WTC11 (cell line): ENCODE results near the gene ANO9. TPM values are rescaled to one million over a fixed set of nuclear protein-coding genes. Genes with fewer than 3 reads are reported as not detected.

Source experiments
- ATAC-seq: fragments of 200-7000 bp; cut with Tn5 transposase; 2 replicates; pipeline ENCODE4 v1.10.0; 2021; ENCODE audit warnings: mild to moderate bottlenecking, moderate library complexity
- CTCF ChIA-PET: fragments of 300-600 bp; sonication (Branson Sonifier 250); formaldehyde crosslinking; loops from one replicate; lab custom pipeline; 2021; ENCODE audit warnings: antibody characterized with exemption; lab: Charles Lee
- POLR2A ChIA-PET: fragments of 350-600 bp; sonication (Branson Sonifier 250); formaldehyde crosslinking; loops from one replicate; lab custom pipeline; 2021; ENCODE audit warnings: antibody characterized with exemption; lab: Charles Lee
- DNase-seq: peaks from one replicate; pipeline ENCODE4 v3.0.0; 2021; ENCODE audit warnings: low spot score
- H3K27ac Mint-ChIP-seq: 2 replicates; pipeline ENCODE4 v1.8.0; 2021; ENCODE audit warnings: mixed read lengths
- H3K27me3 Mint-ChIP-seq: 2 replicates; pipeline ENCODE4 v1.8.0; 2021; ENCODE audit warnings: low read depth, mild to moderate bottlenecking, moderate library complexity, mixed read lengths
- H3K36me3 Mint-ChIP-seq: 2 replicates; pipeline ENCODE4 v1.8.0; 2021; ENCODE audit warnings: mixed read lengths
- H3K4me1 Mint-ChIP-seq: 2 replicates; pipeline ENCODE4 v1.8.0; 2022; ENCODE audit warnings: mixed read lengths
- H3K4me3 Mint-ChIP-seq: 2 replicates; pipeline ENCODE4 v1.8.0; 2021; ENCODE audit warnings: mild to moderate bottlenecking, moderate library complexity, mixed read lengths
- H3K9me3 Mint-ChIP-seq: 2 replicates; pipeline ENCODE4 v1.8.0; 2021; ENCODE audit warnings: mixed read lengths
- FOXJ3 ChIP-seq: sonication (generic); formaldehyde crosslinking; IDR thresholded peaks from 2 replicates; pipeline ENCODE4 v1.9.0; 2021; ENCODE audit warnings: missing genetic modification reagents, mild to moderate bottlenecking, borderline replicate concordance
- FOXK1 ChIP-seq: sonication (generic); formaldehyde crosslinking; IDR thresholded peaks from 2 replicates; pipeline ENCODE4 v1.8.0; 2022; ENCODE audit warnings: mild to moderate bottlenecking, moderate library complexity, missing genetic modification reagents
- GABPB1 ChIP-seq: sonication (generic); formaldehyde crosslinking; IDR thresholded peaks from 2 replicates; pipeline ENCODE4 v1.8.1; 2023; ENCODE audit warnings: mild to moderate bottlenecking, missing genetic modification reagents
- GRHL2 ChIP-seq: fragments of 250-450 bp; sonication (Bioruptor Pico); IDR thresholded peaks from 2 replicates; pipeline ENCODE4 v1.8.0; 2022; ENCODE audit warnings: mild to moderate bottlenecking, moderate library complexity; ENCODE audit not compliant: insufficient replicate concordance, severe bottlenecking
- IRF2 ChIP-seq: sonication (generic); formaldehyde crosslinking; IDR thresholded peaks from 2 replicates; pipeline ENCODE4 v1.8.0; 2022; ENCODE audit warnings: low read depth, missing genetic modification reagents, borderline replicate concordance
- NFE2L1 ChIP-seq: sonication (generic); formaldehyde crosslinking; IDR thresholded peaks from 2 replicates; pipeline ENCODE4 v1.8.1; 2023; ENCODE audit warnings: missing genetic modification reagents
- RELA ChIP-seq: sonication (generic); formaldehyde crosslinking; IDR thresholded peaks from 2 replicates; pipeline ENCODE4 v1.8.1; 2022; ENCODE audit warnings: missing genetic modification reagents, mild to moderate bottlenecking, borderline replicate concordance
- SMAD4 ChIP-seq: sonication (generic); formaldehyde crosslinking; IDR thresholded peaks from 2 replicates; pipeline ENCODE4 v1.8.0; 2022; ENCODE audit warnings: mild to moderate bottlenecking, missing genetic modification reagents
- SP1 ChIP-seq: sonication (generic); formaldehyde crosslinking; conservative IDR thresholded peaks from 2 replicates; pipeline ENCODE4 v1.8.1; 2022; ENCODE audit warnings: missing genetic modification reagents
- TCF7 ChIP-seq: sonication (generic); formaldehyde crosslinking; IDR thresholded peaks from 2 replicates; pipeline ENCODE4 v1.8.0; 2022; ENCODE audit warnings: mild to moderate bottlenecking, low read depth, missing genetic modification reagents, moderate library complexity
- ZNF232 ChIP-seq: sonication (generic); formaldehyde crosslinking; IDR thresholded peaks from 2 replicates; pipeline ENCODE4 v1.8.0; 2022; ENCODE audit warnings: mild to moderate bottlenecking, missing genetic modification reagents
- ZNF263 ChIP-seq: sonication (generic); formaldehyde crosslinking; IDR thresholded peaks from 2 replicates; pipeline ENCODE4 v1.8.1; 2022; ENCODE audit warnings: low read depth, mild to moderate bottlenecking, moderate library complexity, missing genetic modification reagents
- total RNA-seq: library from RNA; stranded (reverse); gene quantifications from 3 replicates; pipeline ENCODE4 v1.2.3, GENCODE V29; 2021
- TF ChIP-seq, protein P1 (sequence below): sonication (generic); formaldehyde crosslinking; IDR thresholded peaks from 2 replicates; pipeline ENCODE4 v1.8.0; 2022; ENCODE audit warnings: mild to moderate bottlenecking, missing genetic modification reagents
- TF ChIP-seq, protein P2 (sequence below): sonication (generic); formaldehyde crosslinking; conservative IDR thresholded peaks from 2 replicates; pipeline ENCODE4 v1.8.1; 2023; ENCODE audit warnings: mild to moderate bottlenecking, low read depth, missing genetic modification reagents, moderate library complexity
- TF ChIP-seq, protein P3 (sequence below): sonication (generic); formaldehyde crosslinking; IDR thresholded peaks from 2 replicates; pipeline ENCODE4 v1.8.1; 2023; ENCODE audit warnings: mild to moderate bottlenecking, missing genetic modification reagents, borderline replicate concordance
- TF ChIP-seq, protein P4 (sequence below): sonication (generic); formaldehyde crosslinking; IDR thresholded peaks from 2 replicates; pipeline ENCODE4 v1.8.0; 2023; ENCODE audit warnings: missing genetic modification reagents
- TF ChIP-seq, protein P5 (sequence below): sonication (generic); formaldehyde crosslinking; IDR thresholded peaks from 2 replicates; pipeline ENCODE4 v1.8.1; 2023; ENCODE audit warnings: mild to moderate bottlenecking, moderate library complexity, missing genetic modification reagents
- TF ChIP-seq, protein P6 (sequence below): sonication (generic); formaldehyde crosslinking; IDR thresholded peaks from 2 replicates; pipeline ENCODE4 v1.8.1; 2023; ENCODE audit warnings: mild to moderate bottlenecking, missing genetic modification reagents
- TF ChIP-seq, protein P7 (sequence below): sonication (generic); formaldehyde crosslinking; IDR thresholded peaks from 2 replicates; pipeline ENCODE4 v1.8.0; 2022; ENCODE audit warnings: mild to moderate bottlenecking, missing genetic modification reagents

ANO9 gene
- total RNA-seq, 1 experiment from 2014 or later = 13.2 TPM

DNA sequence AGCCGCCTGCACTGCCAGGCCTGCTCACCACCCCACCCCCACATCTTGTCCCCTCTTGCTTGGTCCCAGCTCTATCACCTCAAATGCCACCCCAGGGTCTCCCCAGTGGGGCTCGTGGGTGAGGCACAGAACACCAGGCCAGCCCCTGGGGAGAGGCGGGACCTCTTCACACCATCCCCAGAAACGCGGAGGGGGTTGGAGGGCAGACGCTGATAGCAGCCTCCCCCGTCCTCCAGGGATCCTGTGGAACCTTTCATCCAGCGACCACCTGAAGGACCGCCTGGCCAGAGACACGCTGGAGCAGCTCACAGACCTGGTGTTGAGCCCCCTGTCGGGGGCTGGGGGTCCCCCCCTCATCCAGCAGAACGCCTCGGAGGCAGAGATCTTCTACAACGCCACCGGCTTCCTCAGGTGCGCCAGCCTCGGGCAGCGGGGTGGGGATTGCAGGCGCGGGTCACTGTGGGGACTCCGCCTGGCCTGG is 42.0 kb downstream of the ANO9 start (continued):
- TF ChIP-seq GRHL2 (CRISPR knock-in tag) (no peak), SP1 (CRISPR knock-in tag) (no peak), NFE2L1 (CRISPR knock-in tag) (no peak), IRF2 (CRISPR knock-in tag) (no peak), ZNF232 (CRISPR knock-in tag) (no peak), TCF7 (no peak), FOXJ3 (CRISPR knock-in tag) (no peak)
- TF ChIP-seq, protein P1, sequence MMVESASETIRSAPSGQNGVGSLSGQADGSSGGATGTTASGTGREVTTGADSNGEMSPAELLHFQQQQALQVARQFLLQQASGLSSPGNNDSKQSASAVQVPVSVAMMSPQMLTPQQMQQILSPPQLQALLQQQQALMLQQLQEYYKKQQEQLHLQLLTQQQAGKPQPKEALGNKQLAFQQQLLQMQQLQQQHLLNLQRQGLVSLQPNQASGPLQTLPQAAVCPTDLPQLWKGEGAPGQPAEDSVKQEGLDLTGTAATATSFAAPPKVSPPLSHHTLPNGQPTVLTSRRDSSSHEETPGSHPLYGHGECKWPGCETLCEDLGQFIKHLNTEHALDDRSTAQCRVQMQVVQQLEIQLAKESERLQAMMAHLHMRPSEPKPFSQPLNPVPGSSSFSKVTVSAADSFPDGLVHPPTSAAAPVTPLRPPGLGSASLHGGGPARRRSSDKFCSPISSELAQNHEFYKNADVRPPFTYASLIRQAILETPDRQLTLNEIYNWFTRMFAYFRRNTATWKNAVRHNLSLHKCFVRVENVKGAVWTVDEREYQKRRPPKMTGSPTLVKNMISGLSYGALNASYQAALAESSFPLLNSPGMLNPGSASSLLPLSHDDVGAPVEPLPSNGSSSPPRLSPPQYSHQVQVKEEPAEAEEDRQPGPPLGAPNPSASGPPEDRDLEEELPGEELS = no peak
- TF ChIP-seq, protein P2, sequence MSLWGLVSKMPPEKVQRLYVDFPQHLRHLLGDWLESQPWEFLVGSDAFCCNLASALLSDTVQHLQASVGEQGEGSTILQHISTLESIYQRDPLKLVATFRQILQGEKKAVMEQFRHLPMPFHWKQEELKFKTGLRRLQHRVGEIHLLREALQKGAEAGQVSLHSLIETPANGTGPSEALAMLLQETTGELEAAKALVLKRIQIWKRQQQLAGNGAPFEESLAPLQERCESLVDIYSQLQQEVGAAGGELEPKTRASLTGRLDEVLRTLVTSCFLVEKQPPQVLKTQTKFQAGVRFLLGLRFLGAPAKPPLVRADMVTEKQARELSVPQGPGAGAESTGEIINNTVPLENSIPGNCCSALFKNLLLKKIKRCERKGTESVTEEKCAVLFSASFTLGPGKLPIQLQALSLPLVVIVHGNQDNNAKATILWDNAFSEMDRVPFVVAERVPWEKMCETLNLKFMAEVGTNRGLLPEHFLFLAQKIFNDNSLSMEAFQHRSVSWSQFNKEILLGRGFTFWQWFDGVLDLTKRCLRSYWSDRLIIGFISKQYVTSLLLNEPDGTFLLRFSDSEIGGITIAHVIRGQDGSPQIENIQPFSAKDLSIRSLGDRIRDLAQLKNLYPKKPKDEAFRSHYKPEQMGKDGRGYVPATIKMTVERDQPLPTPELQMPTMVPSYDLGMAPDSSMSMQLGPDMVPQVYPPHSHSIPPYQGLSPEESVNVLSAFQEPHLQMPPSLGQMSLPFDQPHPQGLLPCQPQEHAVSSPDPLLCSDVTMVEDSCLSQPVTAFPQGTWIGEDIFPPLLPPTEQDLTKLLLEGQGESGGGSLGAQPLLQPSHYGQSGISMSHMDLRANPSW = no peak
- TF ChIP-seq, protein P3, sequence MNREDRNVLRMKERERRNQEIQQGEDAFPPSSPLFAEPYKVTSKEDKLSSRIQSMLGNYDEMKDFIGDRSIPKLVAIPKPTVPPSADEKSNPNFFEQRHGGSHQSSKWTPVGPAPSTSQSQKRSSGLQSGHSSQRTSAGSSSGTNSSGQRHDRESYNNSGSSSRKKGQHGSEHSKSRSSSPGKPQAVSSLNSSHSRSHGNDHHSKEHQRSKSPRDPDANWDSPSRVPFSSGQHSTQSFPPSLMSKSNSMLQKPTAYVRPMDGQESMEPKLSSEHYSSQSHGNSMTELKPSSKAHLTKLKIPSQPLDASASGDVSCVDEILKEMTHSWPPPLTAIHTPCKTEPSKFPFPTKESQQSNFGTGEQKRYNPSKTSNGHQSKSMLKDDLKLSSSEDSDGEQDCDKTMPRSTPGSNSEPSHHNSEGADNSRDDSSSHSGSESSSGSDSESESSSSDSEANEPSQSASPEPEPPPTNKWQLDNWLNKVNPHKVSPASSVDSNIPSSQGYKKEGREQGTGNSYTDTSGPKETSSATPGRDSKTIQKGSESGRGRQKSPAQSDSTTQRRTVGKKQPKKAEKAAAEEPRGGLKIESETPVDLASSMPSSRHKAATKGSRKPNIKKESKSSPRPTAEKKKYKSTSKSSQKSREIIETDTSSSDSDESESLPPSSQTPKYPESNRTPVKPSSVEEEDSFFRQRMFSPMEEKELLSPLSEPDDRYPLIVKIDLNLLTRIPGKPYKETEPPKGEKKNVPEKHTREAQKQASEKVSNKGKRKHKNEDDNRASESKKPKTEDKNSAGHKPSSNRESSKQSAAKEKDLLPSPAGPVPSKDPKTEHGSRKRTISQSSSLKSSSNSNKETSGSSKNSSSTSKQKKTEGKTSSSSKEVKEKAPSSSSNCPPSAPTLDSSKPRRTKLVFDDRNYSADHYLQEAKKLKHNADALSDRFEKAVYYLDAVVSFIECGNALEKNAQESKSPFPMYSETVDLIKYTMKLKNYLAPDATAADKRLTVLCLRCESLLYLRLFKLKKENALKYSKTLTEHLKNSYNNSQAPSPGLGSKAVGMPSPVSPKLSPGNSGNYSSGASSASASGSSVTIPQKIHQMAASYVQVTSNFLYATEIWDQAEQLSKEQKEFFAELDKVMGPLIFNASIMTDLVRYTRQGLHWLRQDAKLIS = no peak
- TF ChIP-seq, protein P4, sequence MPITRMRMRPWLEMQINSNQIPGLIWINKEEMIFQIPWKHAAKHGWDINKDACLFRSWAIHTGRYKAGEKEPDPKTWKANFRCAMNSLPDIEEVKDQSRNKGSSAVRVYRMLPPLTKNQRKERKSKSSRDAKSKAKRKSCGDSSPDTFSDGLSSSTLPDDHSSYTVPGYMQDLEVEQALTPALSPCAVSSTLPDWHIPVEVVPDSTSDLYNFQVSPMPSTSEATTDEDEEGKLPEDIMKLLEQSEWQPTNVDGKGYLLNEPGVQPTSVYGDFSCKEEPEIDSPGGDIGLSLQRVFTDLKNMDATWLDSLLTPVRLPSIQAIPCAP (CRISPR knock-in tag) = no peak
- TF ChIP-seq, all 79 proteins: peak for 0

DNA sequence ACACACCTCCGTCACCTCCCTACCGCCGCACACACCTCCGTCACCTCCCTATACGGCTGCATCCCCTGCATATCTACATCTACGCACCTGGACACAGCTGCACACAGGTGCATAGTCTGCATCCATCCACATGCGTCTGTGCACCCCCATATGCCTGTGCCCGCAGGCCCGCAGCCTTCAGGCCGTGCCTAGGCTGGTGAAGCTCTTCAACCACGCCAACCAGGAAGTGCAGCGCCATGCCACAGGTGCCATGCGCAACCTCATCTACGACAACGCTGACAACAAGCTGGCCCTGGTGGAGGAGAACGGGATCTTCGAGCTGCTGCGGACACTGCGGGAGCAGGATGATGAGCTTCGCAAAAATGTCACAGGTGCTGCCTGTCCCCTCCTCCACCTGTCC is 43.0 kb downstream of the ANO9 start:
- peaks cover 2% of the 10 kb centered on the region for H3K4me1 Mint-ChIP-seq

DNA sequence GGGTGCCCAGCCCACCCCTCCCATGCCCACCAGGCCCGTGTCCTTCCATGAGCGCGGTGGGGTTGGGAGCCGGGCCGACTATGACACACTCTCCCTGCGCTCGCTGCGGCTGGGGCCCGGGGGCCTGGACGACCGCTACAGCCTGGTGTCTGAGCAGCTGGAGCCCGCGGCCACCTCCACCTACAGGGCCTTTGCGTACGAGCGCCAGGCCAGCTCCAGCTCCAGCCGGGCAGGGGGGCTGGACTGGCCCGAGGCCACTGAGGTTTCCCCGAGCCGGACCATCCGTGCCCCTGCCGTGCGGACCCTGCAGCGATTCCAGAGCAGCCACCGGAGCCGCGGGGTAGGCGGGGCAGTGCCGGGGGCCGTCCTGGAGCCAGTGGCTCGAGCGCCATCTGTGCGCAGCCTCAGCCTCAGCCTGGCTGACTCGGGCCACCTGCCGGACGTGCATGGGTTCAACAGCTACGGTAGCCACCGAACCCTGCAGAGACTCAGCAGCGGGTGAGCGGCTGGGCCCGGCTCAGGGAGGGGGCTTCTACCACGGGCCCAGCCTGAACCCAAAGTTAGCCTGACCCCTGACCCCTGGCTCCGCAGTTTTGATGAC is 44.8 kb downstream of the ANO9 start:
- ATAC-seq = no peak
- H3K4me1 Mint-ChIP-seq = peaks cover 6% of the 10 kb centered on the region
- H3K36me3 Mint-ChIP-seq = peaks cover 11% of the 10 kb centered on the region
- POLR2A ChIA-PET = interaction anchor here (1.1 kb wide), 1 partner anchor 19 kb away, joined by 3 read pairs; no protein-coding TSS in a partner anchor
- TF ChIP-seq FOXK1 (CRISPR knock-in tag) (no peak), GABPB1 (peak; percentile 22; the same call in 1 of the 2 replicates), SMAD4 (CRISPR knock-in tag) (no peak)
- TF ChIP-seq, protein P5, sequence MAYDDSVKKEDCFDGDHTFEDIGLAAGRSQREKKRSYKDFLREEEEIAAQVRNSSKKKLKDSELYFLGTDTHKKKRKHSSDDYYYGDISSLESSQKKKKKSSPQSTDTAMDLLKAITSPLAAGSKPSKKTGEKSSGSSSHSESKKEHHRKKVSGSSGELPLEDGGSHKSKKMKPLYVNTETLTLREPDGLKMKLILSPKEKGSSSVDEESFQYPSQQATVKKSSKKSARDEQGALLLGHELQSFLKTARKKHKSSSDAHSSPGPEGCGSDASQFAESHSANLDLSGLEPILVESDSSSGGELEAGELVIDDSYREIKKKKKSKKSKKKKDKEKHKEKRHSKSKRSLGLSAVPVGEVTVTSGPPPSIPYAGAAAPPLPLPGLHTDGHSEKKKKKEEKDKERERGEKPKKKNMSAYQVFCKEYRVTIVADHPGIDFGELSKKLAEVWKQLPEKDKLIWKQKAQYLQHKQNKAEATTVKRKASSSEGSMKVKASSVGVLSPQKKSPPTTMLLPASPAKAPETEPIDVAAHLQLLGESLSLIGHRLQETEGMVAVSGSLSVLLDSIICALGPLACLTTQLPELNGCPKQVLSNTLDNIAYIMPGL (CRISPR knock-in tag) = peak; percentile 1; the same call in 1 of the 2 replicates
- TF ChIP-seq, protein P6, sequence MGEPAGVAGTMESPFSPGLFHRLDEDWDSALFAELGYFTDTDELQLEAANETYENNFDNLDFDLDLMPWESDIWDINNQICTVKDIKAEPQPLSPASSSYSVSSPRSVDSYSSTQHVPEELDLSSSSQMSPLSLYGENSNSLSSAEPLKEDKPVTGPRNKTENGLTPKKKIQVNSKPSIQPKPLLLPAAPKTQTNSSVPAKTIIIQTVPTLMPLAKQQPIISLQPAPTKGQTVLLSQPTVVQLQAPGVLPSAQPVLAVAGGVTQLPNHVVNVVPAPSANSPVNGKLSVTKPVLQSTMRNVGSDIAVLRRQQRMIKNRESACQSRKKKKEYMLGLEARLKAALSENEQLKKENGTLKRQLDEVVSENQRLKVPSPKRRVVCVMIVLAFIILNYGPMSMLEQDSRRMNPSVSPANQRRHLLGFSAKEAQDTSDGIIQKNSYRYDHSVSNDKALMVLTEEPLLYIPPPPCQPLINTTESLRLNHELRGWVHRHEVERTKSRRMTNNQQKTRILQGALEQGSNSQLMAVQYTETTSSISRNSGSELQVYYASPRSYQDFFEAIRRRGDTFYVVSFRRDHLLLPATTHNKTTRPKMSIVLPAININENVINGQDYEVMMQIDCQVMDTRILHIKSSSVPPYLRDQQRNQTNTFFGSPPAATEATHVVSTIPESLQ = no peak
- CTCF ChIA-PET = interaction anchor here (0.8 to 1.7 kb wide), 9 partner anchors 10 to 329 kb away, joined by 3 to 13 read pairs (median 5); partner anchors contain the start of genes ANO9 and PTDSS2
- peaks cover 3% of the 10 kb centered on the region; the same call in 1 of the 2 replicates for H3K9me3 Mint-ChIP-seq
- H3K4me3 Mint-ChIP-seq = no peak overlapping the region
- no peak for DNase-seq
- no peak overlapping the region for H3K27ac Mint-ChIP-seq
- H3K27me3 Mint-ChIP-seq = peaks cover 8% of the 10 kb centered on the region

More for the DNA sequence above, 43.0 kb downstream of the ANO9 start:
- TF ChIP-seq ZNF263 (CRISPR knock-in tag) (no peak), RELA (no peak)
- TF ChIP-seq, protein P7, sequence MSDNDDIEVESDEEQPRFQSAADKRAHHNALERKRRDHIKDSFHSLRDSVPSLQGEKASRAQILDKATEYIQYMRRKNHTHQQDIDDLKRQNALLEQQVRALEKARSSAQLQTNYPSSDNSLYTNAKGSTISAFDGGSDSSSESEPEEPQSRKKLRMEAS (CRISPR knock-in tag) = no peak
- ChIA-PET CTCF (no interaction called here), POLR2A (no interaction called here)
- H3K9me3 Mint-ChIP-seq = peaks cover 3% of the 10 kb centered on the region; the same call in 1 of the 2 replicates
- H3K4me3 Mint-ChIP-seq = no peak overlapping the region
- H3K27ac Mint-ChIP-seq = no peak overlapping the region
- DNase-seq (no peak), ATAC-seq (no peak)
- H3K27me3 Mint-ChIP-seq = peaks cover 8% of the 10 kb centered on the region
- peaks cover 11% of the 10 kb centered on the region for H3K36me3 Mint-ChIP-seq
